A549 (cell line): ENCODE data around the gene BHLHA15.

Experiments
- CTCF ChIP-seq: fragments of >200 bp; sonication (Bioruptor Twin); formaldehyde crosslinking; IDR thresholded peaks from 3 replicates; pipeline ENCODE4 v1.5.1; 2016
- MYC ChIP-seq: IDR thresholded peaks from 2 replicates; pipeline ENCODE4 v1.6.1; 2012; ENCODE audit warnings: mild to moderate bottlenecking, inconsistent platforms, low read length, improper control_type of control experiment, borderline replicate concordance

DNA sequence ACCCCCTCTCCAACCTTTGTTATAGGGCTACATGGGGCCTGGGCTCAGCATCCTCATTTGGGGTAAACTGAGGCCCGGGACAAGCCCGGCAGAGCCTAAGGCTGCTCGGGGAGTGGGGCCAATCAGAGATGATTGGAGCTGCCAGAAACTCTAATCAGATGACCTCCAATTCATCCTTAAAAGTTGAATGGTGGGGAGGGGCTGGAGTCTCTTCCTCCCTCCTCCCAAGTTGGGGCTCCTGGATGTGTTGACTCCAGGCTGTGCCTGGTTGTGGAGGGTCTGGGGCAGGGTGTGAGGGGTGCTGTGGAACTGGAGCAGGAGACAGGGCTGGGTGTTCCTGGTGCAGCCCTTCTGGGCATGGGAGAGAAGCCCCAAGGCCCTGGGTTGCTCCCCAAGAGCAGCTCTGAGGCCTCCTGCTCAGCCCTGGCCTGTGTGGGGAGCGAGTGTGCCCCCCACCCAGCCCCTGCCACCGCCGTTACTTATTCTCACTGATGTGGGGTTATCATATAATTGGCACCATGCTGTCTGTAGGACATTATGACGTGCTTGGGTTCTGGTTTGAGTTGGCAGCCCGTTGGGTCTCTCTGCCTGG is 2.2 kb downstream of the BHLHA15 start:
- TF ChIP-seq CTCF (no peak), MYC (no peak)
